Measurements from ENCODE around the gene TMEM50B.

DNA sequence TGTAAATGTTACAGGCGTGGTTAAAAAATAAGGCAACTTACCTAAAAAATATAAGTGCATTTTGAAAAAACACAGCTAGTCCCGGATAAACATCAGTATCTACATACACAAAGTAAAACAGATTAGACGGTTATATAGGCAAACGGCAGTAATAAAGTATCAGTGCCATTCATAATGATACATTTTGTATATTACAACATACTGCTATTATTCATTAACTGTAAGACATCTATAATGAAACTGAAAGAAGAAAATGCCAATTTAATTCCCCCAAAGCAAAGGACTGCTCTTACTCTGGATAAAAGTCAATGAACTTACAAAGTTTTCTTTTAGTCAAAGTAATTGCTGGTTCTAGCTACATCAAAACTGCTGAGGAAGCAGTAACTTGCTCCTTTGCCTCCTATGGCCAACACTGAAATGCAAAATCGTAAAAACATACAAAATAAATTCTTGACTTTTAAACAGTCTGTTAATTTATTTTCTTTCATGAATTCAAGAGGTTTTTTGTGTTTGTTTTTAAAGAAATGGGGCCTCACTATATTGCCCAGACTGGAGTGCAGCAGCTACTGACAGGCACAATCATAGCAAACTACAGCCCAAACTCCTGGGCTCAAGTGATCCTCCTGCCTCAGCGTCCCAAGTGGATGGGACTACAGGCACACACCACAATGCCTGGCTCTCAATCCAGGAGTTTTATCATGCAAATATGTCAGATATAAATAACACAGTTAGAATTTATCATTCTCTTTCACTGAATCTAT lies 23.9 kb downstream of the TMEM50B start:
- TF ChIP-seq, protein P1, sequence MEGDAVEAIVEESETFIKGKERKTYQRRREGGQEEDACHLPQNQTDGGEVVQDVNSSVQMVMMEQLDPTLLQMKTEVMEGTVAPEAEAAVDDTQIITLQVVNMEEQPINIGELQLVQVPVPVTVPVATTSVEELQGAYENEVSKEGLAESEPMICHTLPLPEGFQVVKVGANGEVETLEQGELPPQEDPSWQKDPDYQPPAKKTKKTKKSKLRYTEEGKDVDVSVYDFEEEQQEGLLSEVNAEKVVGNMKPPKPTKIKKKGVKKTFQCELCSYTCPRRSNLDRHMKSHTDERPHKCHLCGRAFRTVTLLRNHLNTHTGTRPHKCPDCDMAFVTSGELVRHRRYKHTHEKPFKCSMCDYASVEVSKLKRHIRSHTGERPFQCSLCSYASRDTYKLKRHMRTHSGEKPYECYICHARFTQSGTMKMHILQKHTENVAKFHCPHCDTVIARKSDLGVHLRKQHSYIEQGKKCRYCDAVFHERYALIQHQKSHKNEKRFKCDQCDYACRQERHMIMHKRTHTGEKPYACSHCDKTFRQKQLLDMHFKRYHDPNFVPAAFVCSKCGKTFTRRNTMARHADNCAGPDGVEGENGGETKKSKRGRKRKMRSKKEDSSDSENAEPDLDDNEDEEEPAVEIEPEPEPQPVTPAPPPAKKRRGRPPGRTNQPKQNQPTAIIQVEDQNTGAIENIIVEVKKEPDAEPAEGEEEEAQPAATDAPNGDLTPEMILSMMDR (IDR thresholded peaks at IDR 0.05; ENCODE audit: poor library complexity), result no peak
- no peak for TF ChIP-seq EZH2 (IDR thresholded peaks at IDR 0.05; ENCODE audit: borderline replicate concordance)

All from hepatocyte (in vitro differentiated cells).